ENCODE measurements around the gene APOL1.
A peak's percentile ranks its signal among the peaks of the same experiment; 100 is the strongest.
"Not testable (repeated sequence)": the region's sequence is repeated elsewhere in the genome, so short reads cannot be mapped to it uniquely, and the experiment has no call there.

The APOL1 gene

GRCh38 chr22:36246718-36247117 lies 6.2 kb upstream of the APOL1 start:
- no peak for DNase-seq

- no peak for DNase-seq
Measured at GRCh38 chr22:36247955-36248354, 5.0 kb upstream of the APOL1 start.

- DNase-seq = no peak
Measured at GRCh38 chr22:36249160-36249559, 3.8 kb upstream of the APOL1 start.

- DNase-seq = not testable (repeated sequence)
Measured at GRCh38 chr22:36250292-36250960, 2.5 kb upstream of the APOL1 start.

GRCh38 chr22:36251979-36252608 lies 839 bp upstream of the APOL1 start:
- DNase-seq = not testable (repeated sequence)

GRCh38 chr22:36253523-36254490 lies 874 bp downstream of the APOL1 start:
- DNase-seq = peak; percentile 58 to 68

- not testable (repeated sequence) for DNase-seq
Measured at GRCh38 chr22:36255572-36255971, 2.6 kb downstream of the APOL1 start.

- DNase-seq = no peak
Measured at GRCh38 chr22:36256478-36256877, 3.5 kb downstream of the APOL1 start.

GRCh38 chr22:36257308-36257707 lies 4.4 kb downstream of the APOL1 start:
- no peak for DNase-seq

GRCh38 chr22:36257948-36258670 lies 5.2 kb downstream of the APOL1 start:
- no peak for DNase-seq

GRCh38 chr22:36258701-36259614 lies 6.0 kb downstream of the APOL1 start:
- no peak for DNase-seq

GRCh38 chr22:36259615-36260300 lies 6.8 kb downstream of the APOL1 start:
- DNase-seq = no peak

- not testable (repeated sequence) for DNase-seq
Measured at GRCh38 chr22:36261675-36262074, 8.7 kb downstream of the APOL1 start.

GRCh38 chr22:36262307-36262706 lies 9.4 kb downstream of the APOL1 start:
- DNase-seq = not testable (repeated sequence)

GRCh38 chr22:36263216-36263673 lies 10.3 kb downstream of the APOL1 start:
- DNase-seq = not testable (repeated sequence)

- DNase-seq = not testable (repeated sequence)
Measured at GRCh38 chr22:36263886-36264664, 11.1 kb downstream of the APOL1 start.

GRCh38 chr22:36267058-36267457 lies 14.1 kb downstream of the APOL1 start:
- DNase-seq = no peak

- no peak for DNase-seq
Measured at GRCh38 chr22:36267896-36268485, 15.1 kb downstream of the APOL1 start.

GRCh38 chr22:36271231-36271630 lies 18.3 kb downstream of the APOL1 start:
- not testable (repeated sequence) for DNase-seq

- DNase-seq = not testable (repeated sequence)
Measured at GRCh38 chr22:36271951-36272350, 19.0 kb downstream of the APOL1 start.
